ENCODE measurements around the gene GATD1.
"Not testable (repeated sequence)": the region's sequence is repeated elsewhere in the genome, so short reads cannot be mapped to it uniquely, and the experiment has no call there.

GRCh38 chr11:737899-738298, 39.4 kb downstream of the GATD1 start:
- TF ChIP-seq SP1, NFRKB, SUZ12 (IDR thresholded peaks at IDR 0.05): not testable (repeated sequence)
